H1 (cell line): ENCODE results near the gene PCDHA12. TPM values are rescaled to one million over a fixed set of nuclear protein-coding genes. Genes with fewer than 3 reads are reported as not detected.
"Not testable (repeated sequence)": the region's sequence is repeated elsewhere in the genome, so short reads cannot be mapped to it uniquely, and the experiment has no call there.

Source experiments
- CTCF ChIA-PET: fragments of 300-600 bp; sonication (Branson Sonifier 250); formaldehyde crosslinking; loops from one replicate; lab custom pipeline; 2021; ENCODE audit not compliant: partially characterized antibody; lab: Charles Lee
- POLR2A ChIA-PET: fragments of 300-600 bp; sonication (Branson Sonifier 250); formaldehyde crosslinking; loops from one replicate; lab custom pipeline; 2021; ENCODE audit warnings: inconsistent platforms; ENCODE audit not compliant: partially characterized antibody; lab: Charles Lee
- DNase-seq, 2 experiments: peaks; one replicate each; pipeline versions ENCODE4 v3.0.0 to v3.0.0-alpha.2; 2010 to 2022; ENCODE audit warnings: low spot score in 2 of 2, low read depth in 1 of 2, mixed read lengths in 1 of 2
- FAIRE-seq: peaks from 2 replicates; lab custom pipeline; 2011; peaks lifted over from hg19 to GRCh38; lab: Jason Lieb, UNC
- H2AFZ ChIP-seq: 2 replicates; pipeline ENCODE4 v1.8.1; 2012; ENCODE audit warnings: low read length, inconsistent platforms
- H2AK5ac ChIP-seq: 2 replicates; pipeline ENCODE4 v1.6.1; 2013; ENCODE audit warnings: low read depth, low read length
- H2BK120ac ChIP-seq: replicated peaks from 2 replicates; pipeline ENCODE3; 2013; ENCODE audit warnings: low read depth, low read length, inconsistent platforms
- H2BK12ac ChIP-seq: 2 replicates; pipeline ENCODE4 v1.6.1; 2013; ENCODE audit warnings: low read depth, low read length
- H2BK15ac ChIP-seq: 2 replicates; pipeline ENCODE4 v1.6.1; 2013; ENCODE audit warnings: low read length
- H2BK20ac ChIP-seq: 2 replicates; pipeline ENCODE4 v1.6.1; 2013; ENCODE audit warnings: low read length
- H2BK5ac ChIP-seq: 2 replicates; pipeline ENCODE4 v1.6.1; 2013; ENCODE audit warnings: low read depth, low read length
- H3K14ac ChIP-seq: 2 replicates; pipeline ENCODE4 v1.6.1; 2013; ENCODE audit warnings: inconsistent platforms; ENCODE audit not compliant: insufficient read length
- H3K18ac ChIP-seq: 2 replicates; pipeline ENCODE4 v1.6.1; 2013; ENCODE audit warnings: low read length; ENCODE audit errors: extremely low read depth
- H3K23ac ChIP-seq: 2 replicates; pipeline ENCODE4 v1.6.1; 2013; ENCODE audit warnings: inconsistent platforms; ENCODE audit not compliant: insufficient read length
- H3K23me2 ChIP-seq: 2 replicates; pipeline ENCODE4 v1.6.1; 2013; ENCODE audit warnings: low read depth, low read length
- H3K27ac ChIP-seq: 2 replicates; pipeline ENCODE4 v1.6.1; 2011; ENCODE audit warnings: low read depth, low read length, inconsistent platforms
- H3K27me3 ChIP-seq, 4 experiments: replicated peaks in 1 of 4; 1 replicate in 1 of 4; 2 replicates in 3 of 4; pipeline versions ENCODE4 v1.6.1 to v1.8.1; 2011 to 2013; ENCODE audit warnings: low read length in 3 of 4, mild to moderate bottlenecking in 3 of 4, inconsistent platforms in 2 of 4, mixed read lengths in 2 of 4, moderate library complexity in 1 of 4; ENCODE audit not compliant: control insufficient read depth in 3 of 4, insufficient read depth in 3 of 4; ENCODE audit errors: extremely low read depth in 1 of 4
- H3K36me3 ChIP-seq, 4 experiments: 2 replicates each; pipeline versions ENCODE4 v1.6.1 to v1.8.1; 2011 to 2013; ENCODE audit warnings: mild to moderate bottlenecking in 4 of 4, low read length in 3 of 4, moderate library complexity in 2 of 4, control low read depth in 1 of 4, inconsistent platforms in 1 of 4; ENCODE audit not compliant: insufficient read depth in 4 of 4, control insufficient read depth in 2 of 4
- H3K4ac ChIP-seq: replicated peaks from 2 replicates; pipeline ENCODE3; 2013; ENCODE audit warnings: low read length, low read depth, mixed read lengths, inconsistent platforms; ENCODE audit not compliant: insufficient read length
- H3K4me1 ChIP-seq, 4 experiments: replicated peaks in 1 of 4; 1 replicate in 1 of 4; 2 replicates in 3 of 4; pipeline versions ENCODE4 v1.6.1 to v1.8.1; 2011 to 2013; ENCODE audit warnings: low read length in 3 of 4, inconsistent platforms in 2 of 4, mixed read lengths in 1 of 4; ENCODE audit not compliant: insufficient read depth in 4 of 4, control insufficient read depth in 3 of 4
- H3K4me2 ChIP-seq, 2 experiments: 2 replicates each; pipeline versions ENCODE4 v1.6.1 to v1.8.1; 2011 to 2013; ENCODE audit warnings: low read depth in 2 of 2, low read length in 2 of 2, control low read depth in 1 of 2, inconsistent platforms in 1 of 2, mild to moderate bottlenecking in 1 of 2; ENCODE audit not compliant: insufficient read depth in 1 of 2
- H3K4me3 ChIP-seq, 4 experiments: fragments of 200-600, 300-600 bp in 1 of 4; sonication (generic), shearing (Covaris generic), sonication (Bioruptor Twin) in 1 of 4; 2 replicates each; pipeline versions ENCODE4 v1.5.1 to v1.8.1; 2011 to 2016; ENCODE audit warnings: low read length in 4 of 4, low read depth in 3 of 4, control low read depth in 2 of 4, inconsistent platforms in 2 of 4, mild to moderate bottlenecking in 2 of 4, mixed read lengths in 1 of 4, moderate library complexity in 1 of 4; ENCODE audit not compliant: insufficient read depth in 2 of 4; ENCODE audit errors: extremely low read depth in 1 of 4
- H3K56ac ChIP-seq: replicated peaks from 2 replicates; pipeline ENCODE3; 2013; ENCODE audit warnings: low read depth, mild to moderate bottlenecking, mixed read lengths, low read length, inconsistent platforms; ENCODE audit not compliant: insufficient read length
- H3K79me1 ChIP-seq: 2 replicates; pipeline ENCODE4 v1.6.1; 2013; ENCODE audit warnings: low read depth, low read length, control low read depth
- H3K79me2 ChIP-seq, 2 experiments: 2 replicates each; pipeline versions ENCODE4 v1.6.1 to v1.8.1; 2012 to 2013; ENCODE audit warnings: low read length in 2 of 2, mild to moderate bottlenecking in 2 of 2, inconsistent platforms in 1 of 2; ENCODE audit not compliant: insufficient read depth in 2 of 2, control insufficient read depth in 1 of 2
- H3K9ac ChIP-seq, 4 experiments: replicated peaks in 1 of 4; 1 replicate in 1 of 4; 2 replicates in 3 of 4; pipeline versions ENCODE4 v1.6.1 to v1.8.1; 2011 to 2013; ENCODE audit warnings: low read depth in 3 of 4, low read length in 3 of 4, control low read depth in 2 of 4, mild to moderate bottlenecking in 2 of 4, moderate library complexity in 2 of 4, inconsistent platforms in 1 of 4; ENCODE audit errors: extremely low read depth in 1 of 4
- H3K9me3 ChIP-seq, 2 experiments: 2 replicates each; pipeline versions ENCODE4 v1.6.1 to v1.8.1; 2012 to 2013; ENCODE audit warnings: mild to moderate bottlenecking in 2 of 2, moderate library complexity in 2 of 2, control low read depth in 1 of 2, inconsistent platforms in 1 of 2, low read depth in 1 of 2, low read length in 1 of 2, mixed read lengths in 1 of 2; ENCODE audit not compliant: insufficient read depth in 2 of 2
- H4K20me1 ChIP-seq, 2 experiments: replicated peaks in 1 of 2; 2 replicates each; pipeline versions ENCODE3 to v1.8.1; 2011 to 2013; ENCODE audit warnings: inconsistent platforms in 2 of 2, low read length in 2 of 2, mild to moderate bottlenecking in 1 of 2; ENCODE audit not compliant: insufficient read depth in 2 of 2, control insufficient read depth in 1 of 2
- H4K5ac ChIP-seq: 2 replicates; pipeline ENCODE4 v1.6.1; 2013; ENCODE audit warnings: low read length, low read depth, mixed read lengths, inconsistent platforms; ENCODE audit not compliant: insufficient read length
- H4K8ac ChIP-seq: 2 replicates; pipeline ENCODE4 v1.8.0; 2013; ENCODE audit warnings: mild to moderate bottlenecking, moderate library complexity, low read length, inconsistent platforms; ENCODE audit not compliant: insufficient read depth; ENCODE audit errors: extremely low read depth
- H4K91ac ChIP-seq: replicated peaks from 2 replicates; pipeline ENCODE3; 2013; ENCODE audit warnings: low read length, mixed read lengths, inconsistent platforms; ENCODE audit not compliant: insufficient read length
- WGBS, 2 experiments: shearing (Covaris generic) in 1 of 2; methylation state at CpG; one replicate each; pipeline versions ENCODE4 v1.1.6 to v1.1.7; 2013 to 2015; ENCODE audit warnings: low lambda C conversion rate in 2 of 2, mixed read lengths in 2 of 2, inconsistent platforms in 1 of 2, low coverage in 1 of 2, missing lambda C conversion rate in 1 of 2; ENCODE audit not compliant: insufficient replicate concordance in 2 of 2, insufficient coverage in 1 of 2, insufficient read length in 1 of 2; ENCODE audit errors: extremely low coverage in 1 of 2, missing lambda C conversion rate in 1 of 2; 5-methylcytosine and 5-hydroxymethylcytosine counted together
- polyA plus RNA-seq, 7 experiments: library from polyadenylated mRNA; depleted of rRNA in 3 of 7; stranded (reverse) in 5 of 7; unstranded in 2 of 7; fragments of >200 nt in 5 of 7; fragments of 200-250 nt in 2 of 7; gene quantifications; 1 replicate in 5 of 7; 2 replicates in 1 of 7; 4 replicates in 1 of 7; pipeline versions ENCODE4 v1.2.1 to v1.2.3, GENCODE V29; 2011 to 2013; ENCODE audit warnings: missing spikeins in 2 of 7, mixed read lengths in 2 of 7
- total RNA-seq: library from RNA; stranded (reverse); fragmentation: NEBNext Ultra II Directional; extraction: Animal tissue kit (Norgen Biotek cat#: 25700); gene quantifications from 2 replicates; pipeline ENCODE4 v1.2.1, GENCODE V29; 2021

PCDHA12 gene
- total and polyA plus RNA-seq, 2 of the 8 experiments (the other 6 are each of a cell fraction or from before 2014, with no cell fraction given) = 4.2 to 9.3 TPM

GRCh38 chr5:140834439-140835008 lies 40.6 kb upstream of the PCDHA12 start:
- H3K18ac ChIP-seq, H2BK15ac ChIP-seq, H4K91ac ChIP-seq, H2BK5ac ChIP-seq, H3K14ac ChIP-seq, POLR2A ChIA-PET, H3K27ac ChIP-seq, H3K23ac ChIP-seq, H3K9ac ChIP-seq, H4K5ac ChIP-seq, H3K23me2 ChIP-seq, H3K4me1 ChIP-seq, H3K79me2 ChIP-seq, H4K8ac ChIP-seq, H3K36me3 ChIP-seq, H2BK12ac ChIP-seq, H2AFZ ChIP-seq, H2BK20ac ChIP-seq, H3K79me1 ChIP-seq, H2AK5ac ChIP-seq, H3K4ac ChIP-seq, H4K20me1 ChIP-seq, H3K27me3 ChIP-seq, H3K56ac ChIP-seq, H2BK120ac ChIP-seq: not testable (repeated sequence)
- CTCF ChIA-PET = interaction anchor here (1.1 to 2.2 kb wide), 7 partner anchors 8 to 217 kb away, joined by 3 to 6 read pairs (median 4); partner anchors contain the start of genes PCDHA11, PCDHA5 and PCDHB1
- Histone ChIP-seq H3K9me3 (peaks cover 0 to 21% of the 10 kb centered on the region in 2 experiments; a peak in 2 of 4 replicates), H3K4me3 (peak overlapping the region in 1 of 4 experiments; percentile 59; a peak in 2 of 8 replicates), H3K4me2 (peak overlapping the region in 1 of 2 experiments; percentile 59; a peak in 1 of 4 replicates)
- peak in 1 of 2 experiments; percentile 59 for DNase-seq
- FAIRE-seq = peak; percentile 62
- WGBS, 2 experiments = 86% methylated on average over 25 of the region's 38 CpGs; no CpG with 5 or more reads in 1 of the 2 experiments
